GM12874 (cell line): ENCODE results near the gene TNFSF8.

Experiments
- CTCF ChIP-seq: IDR thresholded peaks from 2 replicates; pipeline ENCODE4 v1.5.1; 2011; ENCODE audit warnings: low read depth, mild to moderate bottlenecking, control low read depth, low read length, moderate library complexity; ENCODE audit not compliant: insufficient read depth

The TNFSF8 gene

GRCh38 chr9:114935119-114935518 lies 4.7 kb upstream of the TNFSF8 start:
- TF ChIP-seq CTCF = no peak

- TF ChIP-seq CTCF = no peak
Measured at GRCh38 chr9:114932502-114932901, 2.1 kb upstream of the TNFSF8 start.

GRCh38 chr9:114931407-114931806 lies 1.0 kb upstream of the TNFSF8 start:
- TF ChIP-seq CTCF = no peak

GRCh38 chr9:114929201-114929600 lies 1.2 kb downstream of the TNFSF8 start:
- TF ChIP-seq CTCF = no peak

GRCh38 chr9:114928671-114929070 lies 1.7 kb downstream of the TNFSF8 start:
- no peak for TF ChIP-seq CTCF

- TF ChIP-seq CTCF = no peak
Measured at GRCh38 chr9:114928136-114928535, 2.3 kb downstream of the TNFSF8 start.

- TF ChIP-seq CTCF = no peak
Measured at GRCh38 chr9:114925672-114926071, 4.7 kb downstream of the TNFSF8 start.

- TF ChIP-seq CTCF = no peak
Measured at GRCh38 chr9:114925039-114925438, 5.4 kb downstream of the TNFSF8 start.
